Thoracic aorta (tissue), 2 donors: ENCODE measurements around the gene PTPRE. TPM values are rescaled to one million over a fixed set of nuclear protein-coding genes. Genes with fewer than 3 reads are reported as not detected.
"Not testable (repeated sequence)": the region's sequence is repeated elsewhere in the genome, so short reads cannot be mapped to it uniquely, and the experiment has no call there.

Source experiments
- ATAC-seq: fragments of 150-250 bp; one replicate; pipeline ENCODE4 v1.8.0; 2017; ENCODE audit warnings: low read depth; ENCODE audit not compliant: insufficient number of reproducible peaks, low FRiP score
- DNase-seq: peaks from one replicate; pipeline ENCODE4 v3.0.0-alpha.2; 2020; ENCODE audit warnings: low spot score
- H3K27ac ChIP-seq, 2 donors: fragments of 200-600 bp; sonication (generic); 1 replicate in 1 of 2; 2 replicates in 1 of 2; pipeline ENCODE4 v1.5.1; 2016; ENCODE audit warnings: mild to moderate bottlenecking in 2 of 2, moderate library complexity in 2 of 2
- H3K27me3 ChIP-seq: fragments of 200-600 bp; sonication (generic); replicated peaks from 2 replicates; pipeline ENCODE4 v1.6.0; 2016; ENCODE audit warnings: mild to moderate bottlenecking; ENCODE audit not compliant: insufficient read depth
- H3K36me3 ChIP-seq: fragments of 200-600 bp; sonication (generic); one replicate; pipeline ENCODE4 v1.5.1; 2016
- H3K4me1 ChIP-seq, 2 donors: fragments of 200-600 bp; sonication (generic); 1 replicate in 1 of 2; 2 replicates in 1 of 2; pipeline versions ENCODE4 v1.5.1 to v1.6.0; 2016; ENCODE audit warnings: low read depth in 2 of 2, mild to moderate bottlenecking in 1 of 2; ENCODE audit not compliant: control insufficient read depth in 1 of 2
- H3K4me3 ChIP-seq: fragments of 200-600 bp; sonication (generic); 2 replicates; pipeline ENCODE4 v1.5.1; 2016; ENCODE audit warnings: mild to moderate bottlenecking
- H3K9me3 ChIP-seq: fragments of 200-600 bp; sonication (generic); 2 replicates; pipeline ENCODE4 v1.5.1; 2016
- total RNA-seq, 2 donors: library from RNA; depleted of rRNA; stranded (reverse); fragments of >200 nt; gene quantifications; one replicate each; pipeline versions ENCODE4 v1.1.0 to v1.2.3, GENCODE V29; 2016
- TF ChIP-seq, protein P1 (sequence below): fragments of 200-600 bp; sonication (generic); IDR thresholded peaks from one replicate; pipeline ENCODE4 v1.5.1; 2019; ENCODE audit warnings: antibody characterized with exemption

Gene PTPRE
- total RNA-seq, 2 donors from 2014 or later, result 41.9 to 45.1 TPM

DNA sequence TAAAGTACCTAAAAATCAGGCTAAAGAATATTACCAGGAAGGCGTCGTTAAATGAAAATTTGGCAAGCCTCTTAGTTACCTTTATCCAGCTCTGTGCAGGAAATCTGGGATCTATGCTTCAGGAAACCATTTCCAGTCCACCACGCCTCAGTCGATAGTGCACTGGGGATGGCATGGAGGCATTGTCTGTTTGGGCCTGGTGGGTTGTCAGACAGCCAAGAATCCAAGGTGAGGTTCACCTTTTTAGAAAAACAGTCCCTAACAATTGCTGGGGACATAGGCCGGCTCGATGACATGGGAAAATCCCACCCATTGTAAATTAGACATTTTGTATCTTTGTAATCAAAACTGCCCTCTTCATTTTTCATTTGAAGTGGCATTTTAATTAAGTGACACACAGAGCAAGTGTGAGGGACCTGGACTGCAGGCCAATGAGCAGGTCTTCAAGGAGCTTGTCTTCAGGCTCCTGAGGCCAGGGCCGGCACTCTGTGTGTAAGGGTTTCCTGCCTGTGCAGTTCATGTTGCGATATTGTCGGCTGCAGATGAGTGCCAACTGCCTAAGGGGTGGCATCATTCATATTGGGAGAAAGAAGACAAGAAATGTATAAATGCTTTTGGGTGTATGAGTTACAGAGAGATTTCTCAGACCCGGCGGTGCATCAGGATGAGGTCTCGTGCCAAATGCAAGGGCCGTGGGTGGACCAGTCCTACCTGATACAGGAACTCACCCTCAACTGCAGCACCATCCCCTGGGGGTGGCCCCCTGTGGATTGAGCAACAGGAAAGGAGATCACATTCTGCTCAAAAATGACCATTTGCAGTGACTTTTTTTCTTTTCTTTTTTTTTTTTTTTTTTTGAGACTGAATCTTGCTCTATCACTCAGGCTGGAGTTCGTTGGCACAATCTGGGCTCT lies 80.8 kb downstream of the PTPRE start:
- no peak for DNase-seq
- ATAC-seq, result no peak
- Histone ChIP-seq H3K4me3 (no peak overlapping the region), H3K27ac (no peak overlapping the region), H3K36me3 (no peaks in the 10 kb centered on the region), H3K9me3 (no peaks in the 10 kb centered on the region), H3K27me3 (no peaks in the 10 kb centered on the region), H3K4me1 (peaks cover 24 to 28% of the 10 kb centered on the region in 2 donors)
- TF ChIP-seq, protein P1, sequence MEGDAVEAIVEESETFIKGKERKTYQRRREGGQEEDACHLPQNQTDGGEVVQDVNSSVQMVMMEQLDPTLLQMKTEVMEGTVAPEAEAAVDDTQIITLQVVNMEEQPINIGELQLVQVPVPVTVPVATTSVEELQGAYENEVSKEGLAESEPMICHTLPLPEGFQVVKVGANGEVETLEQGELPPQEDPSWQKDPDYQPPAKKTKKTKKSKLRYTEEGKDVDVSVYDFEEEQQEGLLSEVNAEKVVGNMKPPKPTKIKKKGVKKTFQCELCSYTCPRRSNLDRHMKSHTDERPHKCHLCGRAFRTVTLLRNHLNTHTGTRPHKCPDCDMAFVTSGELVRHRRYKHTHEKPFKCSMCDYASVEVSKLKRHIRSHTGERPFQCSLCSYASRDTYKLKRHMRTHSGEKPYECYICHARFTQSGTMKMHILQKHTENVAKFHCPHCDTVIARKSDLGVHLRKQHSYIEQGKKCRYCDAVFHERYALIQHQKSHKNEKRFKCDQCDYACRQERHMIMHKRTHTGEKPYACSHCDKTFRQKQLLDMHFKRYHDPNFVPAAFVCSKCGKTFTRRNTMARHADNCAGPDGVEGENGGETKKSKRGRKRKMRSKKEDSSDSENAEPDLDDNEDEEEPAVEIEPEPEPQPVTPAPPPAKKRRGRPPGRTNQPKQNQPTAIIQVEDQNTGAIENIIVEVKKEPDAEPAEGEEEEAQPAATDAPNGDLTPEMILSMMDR, result no peak

DNA sequence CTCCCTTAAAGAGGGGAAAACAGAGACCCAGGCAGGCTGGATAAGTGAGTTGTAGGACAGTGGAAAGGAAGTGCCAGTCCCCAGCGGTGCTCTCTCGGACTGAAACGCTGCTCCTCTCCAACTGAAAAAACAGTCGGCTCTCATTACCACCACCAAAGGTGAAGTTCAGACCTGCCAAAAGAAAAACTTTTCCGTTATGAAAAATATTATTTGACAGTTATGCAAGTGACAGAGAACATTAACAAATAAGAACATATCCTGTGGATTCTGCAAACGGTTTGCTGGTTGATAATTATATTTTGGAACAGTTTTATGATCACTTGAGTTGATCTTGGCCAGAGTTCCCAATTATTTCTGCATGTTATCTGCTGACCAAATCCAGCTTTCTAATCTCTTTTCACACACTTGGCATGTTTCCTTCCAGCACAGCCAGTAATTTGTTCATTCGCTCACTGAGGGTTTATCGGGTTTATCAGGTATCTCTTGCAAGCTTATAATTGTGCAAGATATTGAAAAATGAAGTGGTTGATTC lies 82.6 kb downstream of the PTPRE start:
- ATAC-seq (no peak), DNase-seq (no peak)
- Histone ChIP-seq H3K9me3 (no peaks in the 10 kb centered on the region), H3K4me1 (peaks cover 24 to 28% of the 10 kb centered on the region in 2 donors), H3K36me3 (no peaks in the 10 kb centered on the region), H3K4me3 (no peak overlapping the region), H3K27ac (peak overlapping the region; percentile 20 to 32), H3K27me3 (no peaks in the 10 kb centered on the region)
- TF ChIP-seq, protein P1, result no peak

- not testable (repeated sequence) for H3K9me3 ChIP-seq, H3K36me3 ChIP-seq, DNase-seq, H3K27me3 ChIP-seq
- peak overlapping the region; percentile 24 for H3K4me3 ChIP-seq
- ATAC-seq, result peak; percentile 6
- peak overlapping the region; percentile 9 to 76 for H3K27ac ChIP-seq
- peaks cover 24 to 28% of the 10 kb centered on the region in 2 donors for H3K4me1 ChIP-seq
These were observed 83.4 kb downstream of the PTPRE start for GRCh38 chr10:127990132-127990788.

DNA sequence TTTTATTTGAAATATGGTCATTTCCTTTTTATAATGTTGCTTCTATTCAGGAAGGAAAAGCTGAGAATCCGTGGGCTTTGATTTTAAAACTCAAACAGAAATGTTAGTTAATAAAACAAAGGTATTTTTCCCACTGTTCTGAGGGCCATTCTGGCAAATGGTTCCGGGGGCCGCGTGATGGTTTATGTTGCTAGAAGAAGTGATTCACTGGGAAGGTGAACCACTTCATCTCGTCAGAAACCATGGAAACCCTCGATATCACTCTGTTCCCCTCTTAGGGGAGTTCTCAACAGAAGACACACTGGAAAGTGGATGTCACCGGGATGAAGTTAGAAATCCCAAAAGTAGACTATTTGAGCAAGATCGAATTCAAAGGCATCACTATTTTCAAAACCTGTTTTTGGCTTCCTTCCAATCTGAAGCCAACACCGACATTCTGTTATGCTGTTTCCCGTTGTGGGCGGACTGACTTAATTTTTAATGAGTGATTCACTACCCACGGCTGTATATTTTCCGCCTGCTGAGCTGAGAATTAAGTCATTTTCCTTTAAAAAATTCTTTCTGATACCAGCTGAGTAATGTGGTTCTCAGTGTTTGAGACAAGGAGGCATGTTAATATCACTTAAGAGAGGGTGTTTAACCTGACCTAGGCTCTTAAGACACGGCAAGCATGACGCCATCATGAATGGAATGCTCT lies 84.1 kb downstream of the PTPRE start:
- H3K9me3 ChIP-seq, result no peaks in the 10 kb centered on the region
- peak overlapping the region; percentile 24 for H3K4me3 ChIP-seq
- peak overlapping the region; percentile 9 to 76 for H3K27ac ChIP-seq
- H3K27me3 ChIP-seq, result no peaks in the 10 kb centered on the region
- no peaks in the 10 kb centered on the region for H3K36me3 ChIP-seq
- ATAC-seq (peak; percentile 58), DNase-seq (no peak)
- TF ChIP-seq, protein P1, result no peak
- peaks cover 24 to 28% of the 10 kb centered on the region in 2 donors for H3K4me1 ChIP-seq

DNA sequence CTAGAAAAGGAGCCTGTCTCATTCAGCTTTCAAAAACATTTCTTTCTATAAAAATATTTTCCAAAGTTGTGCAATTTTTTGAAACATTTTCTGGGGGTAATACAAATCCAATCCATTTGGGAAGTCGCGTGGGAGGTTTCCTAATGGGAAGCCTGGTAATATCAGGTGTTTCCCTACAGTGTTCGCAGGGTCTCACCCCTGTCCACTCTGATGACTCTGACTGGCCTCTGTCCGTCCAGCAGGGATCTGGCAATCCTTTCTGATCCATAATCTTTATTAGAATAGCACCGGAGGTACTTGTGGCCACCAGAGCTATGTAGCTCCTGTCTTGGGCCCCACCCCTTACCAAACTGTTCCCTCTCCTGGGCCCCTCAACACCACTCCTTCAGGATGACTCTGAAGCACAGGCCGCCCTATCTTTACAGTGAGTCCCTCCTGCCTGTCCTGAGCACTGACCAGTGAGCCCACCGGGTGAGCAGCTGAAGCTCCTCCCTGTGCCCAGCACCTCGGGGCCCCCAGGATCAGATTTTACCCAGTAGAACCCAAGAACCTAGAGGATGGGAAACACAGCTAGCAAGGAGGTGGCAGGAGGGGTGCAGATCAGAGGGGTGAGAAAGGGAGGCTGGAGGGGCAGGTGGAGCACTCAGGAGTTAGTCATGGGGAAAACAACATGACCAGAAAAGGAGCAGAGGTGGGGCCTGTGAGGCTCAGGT lies 84.8 kb downstream of the PTPRE start:
- H3K27ac ChIP-seq, result peak overlapping the region; percentile 9 to 76
- H3K27me3 ChIP-seq, result no peaks in the 10 kb centered on the region
- TF ChIP-seq, protein P1, result no peak
- H3K9me3 ChIP-seq, result no peaks in the 10 kb centered on the region
- H3K4me1 ChIP-seq, result peaks cover 24 to 28% of the 10 kb centered on the region in 2 donors
- DNase-seq, result no peak
- no peaks in the 10 kb centered on the region for H3K36me3 ChIP-seq
- H3K4me3 ChIP-seq, result peak overlapping the region; percentile 24
- ATAC-seq, result no peak
